IPS-11a (cell line): ENCODE data around the gene TSPAN32.

Experiments used
- H3K4me3 ChIP-seq: one replicate; pipeline ENCODE4 v1.5.1; 2013; ENCODE audit warnings: low read depth, low read length, control low read depth

TSPAN32 gene

GRCh38 chr11:2266586-2267305 lies 35.1 kb upstream of the TSPAN32 start:
- no peak overlapping the region for H3K4me3 ChIP-seq

- H3K4me3 ChIP-seq = no peak overlapping the region
Measured at GRCh38 chr11:2267306-2267850, 34.4 kb upstream of the TSPAN32 start.

GRCh38 chr11:2267851-2268728 lies 33.7 kb upstream of the TSPAN32 start:
- H3K4me3 ChIP-seq = no peak overlapping the region

GRCh38 chr11:2268729-2269600 lies 32.8 kb upstream of the TSPAN32 start:
- peak overlapping the region; percentile 20 for H3K4me3 ChIP-seq

GRCh38 chr11:2269601-2270321 lies 32.1 kb upstream of the TSPAN32 start:
- no peak overlapping the region for H3K4me3 ChIP-seq

- H3K4me3 ChIP-seq = no peak within 1 kb of the TSS
Measured at GRCh38 chr11:2270322-2271076, 31.3 kb upstream of the TSPAN32 start, which contains the start of gene ASCL2. ASCL2 (minus strand) TSS chr11:2270588; CDS start chr11:2270332, 256 bp downstream.

GRCh38 chr11:2271077-2271326 lies 30.8 kb upstream of the TSPAN32 start:
- H3K4me3 ChIP-seq = no peak overlapping the region

GRCh38 chr11:2271327-2272227 lies 30.2 kb upstream of the TSPAN32 start:
- no peak overlapping the region for H3K4me3 ChIP-seq

- no peak overlapping the region for H3K4me3 ChIP-seq
Measured at GRCh38 chr11:2272228-2272945, 29.4 kb upstream of the TSPAN32 start.

GRCh38 chr11:2272946-2273280 lies 28.9 kb upstream of the TSPAN32 start:
- no peak overlapping the region for H3K4me3 ChIP-seq

GRCh38 chr11:2273311-2273710 lies 28.5 kb upstream of the TSPAN32 start:
- H3K4me3 ChIP-seq = no peak overlapping the region

GRCh38 chr11:2273771-2274170 lies 28.0 kb upstream of the TSPAN32 start:
- H3K4me3 ChIP-seq = no peak overlapping the region

GRCh38 chr11:2275334-2276279 lies 26.2 kb upstream of the TSPAN32 start:
- H3K4me3 ChIP-seq = no peak overlapping the region

- H3K4me3 ChIP-seq = no peak overlapping the region
Measured at GRCh38 chr11:2276280-2277007, 25.4 kb upstream of the TSPAN32 start.

GRCh38 chr11:2277008-2277346 lies 24.8 kb upstream of the TSPAN32 start:
- no peak overlapping the region for H3K4me3 ChIP-seq

GRCh38 chr11:2277933-2278523 lies 23.8 kb upstream of the TSPAN32 start:
- H3K4me3 ChIP-seq = no peak overlapping the region
